ENCODE results near the gene NADK2.

NADK2 gene

GRCh38 chr5:36250427-36250826, 8.7 kb upstream of the NADK2 start:
- no peak for DNase-seq (ENCODE audit: low read depth in 2 of 2)

- no peak for DNase-seq (ENCODE audit: low read depth in 2 of 2)
These were observed 4.5 kb upstream of the NADK2 start for GRCh38 chr5:36246036-36246800.

- DNase-seq (ENCODE audit: low read depth in 2 of 2) = no peak
These were observed 2.4 kb upstream of the NADK2 start for GRCh38 chr5:36244076-36244475.

- DNase-seq (ENCODE audit: low read depth in 2 of 2) = no peak
These were observed 1.9 kb upstream of the NADK2 start for GRCh38 chr5:36243653-36244052.

GRCh38 chr5:36242534-36243485, 1.1 kb upstream of the NADK2 start:
- DNase-seq (ENCODE audit: low read depth in 2 of 2) = no peak

- DNase-seq (ENCODE audit: low read depth in 2 of 2) = peak in 1 of 2 experiments; percentile 15
These were observed 720 bp downstream of the NADK2 start for GRCh38 chr5:36240779-36241630.

- no peak for DNase-seq (ENCODE audit: low read depth in 2 of 2)
These were observed 2.1 kb downstream of the NADK2 start for GRCh38 chr5:36239370-36240293.

- no peak for DNase-seq (ENCODE audit: low read depth in 2 of 2)
These were observed 3.0 kb downstream of the NADK2 start for GRCh38 chr5:36238502-36239295.

- DNase-seq (ENCODE audit: low read depth in 2 of 2) = no peak
These were observed 4.0 kb downstream of the NADK2 start for GRCh38 chr5:36237751-36238150.

- no peak for DNase-seq (ENCODE audit: low read depth in 2 of 2)
These were observed 4.9 kb downstream of the NADK2 start for GRCh38 chr5:36236801-36237200.

GRCh38 chr5:36232533-36232932, 9.2 kb downstream of the NADK2 start:
- DNase-seq (ENCODE audit: low read depth in 2 of 2) = no peak

- no peak for DNase-seq (ENCODE audit: low read depth in 2 of 2)
These were observed 11.5 kb downstream of the NADK2 start for GRCh38 chr5:36230151-36230790.

- no peak for DNase-seq (ENCODE audit: low read depth in 2 of 2)
These were observed 13.2 kb downstream of the NADK2 start for GRCh38 chr5:36228505-36228904.

GRCh38 chr5:36227046-36227445, 14.7 kb downstream of the NADK2 start:
- peak in 1 of 2 experiments; percentile 7 for DNase-seq (ENCODE audit: low read depth in 2 of 2)

GRCh38 chr5:36222620-36223019, 19.1 kb downstream of the NADK2 start:
- no peak for DNase-seq (ENCODE audit: low read depth in 2 of 2)

GRCh38 chr5:36217988-36218387, 23.7 kb downstream of the NADK2 start:
- no peak for DNase-seq (ENCODE audit: low read depth in 2 of 2)

- no peak for DNase-seq (ENCODE audit: low read depth in 2 of 2)
These were observed 24.2 kb downstream of the NADK2 start for GRCh38 chr5:36217567-36217966.

GRCh38 chr5:36215910-36216309, 25.8 kb downstream of the NADK2 start:
- no peak for DNase-seq (ENCODE audit: low read depth in 2 of 2)

GRCh38 chr5:36214436-36214835, 27.3 kb downstream of the NADK2 start:
- DNase-seq (ENCODE audit: low read depth in 2 of 2) = no peak

All from fibroblast of skin of left quadriceps (primary cell).